Ovary (tissue), 3 donors: ENCODE data around the gene EYS.

Source experiments
- CTCF ChIP-seq, 3 donors: fragments of 450-650 bp in 2 of 3; fragments of 200-600 bp in 1 of 3; IDR thresholded peaks; one replicate each; pipeline versions ENCODE4 v1.5.1 to v1.8.0; 2016 to 2022; ENCODE audit warnings: antibody characterized with exemption in 3 of 3, mild to moderate bottlenecking in 1 of 3
- EP300 ChIP-seq: sonication (generic); formaldehyde crosslinking; IDR thresholded peaks from one replicate; pipeline ENCODE4 v1.6.1; 2017; ENCODE audit warnings: antibody characterized with exemption
- POLR2A ChIP-seq: fragments of 450-650 bp; IDR thresholded peaks from one replicate; pipeline ENCODE4 v1.6.1; 2017; ENCODE audit warnings: antibody characterized with exemption, mild to moderate bottlenecking, moderate library complexity
- donor health status: DM: no; HTN: no; CAD: no.

GRCh38 chr6:64803470-64804166 is 903.4 kb downstream of the EYS start:
- TF ChIP-seq CTCF (IDR thresholded peaks at IDR 0.05) (no peak), EP300 (no peak), POLR2A (no peak)
